Hepatic stellate cell (primary cell): ENCODE results near the gene RYR2.

ENCODE experiments used
- DNase-seq: peaks from one replicate; pipeline ENCODE4 v3.0.0; 2011; ENCODE audit warnings: low spot score

RYR2 gene

DNA sequence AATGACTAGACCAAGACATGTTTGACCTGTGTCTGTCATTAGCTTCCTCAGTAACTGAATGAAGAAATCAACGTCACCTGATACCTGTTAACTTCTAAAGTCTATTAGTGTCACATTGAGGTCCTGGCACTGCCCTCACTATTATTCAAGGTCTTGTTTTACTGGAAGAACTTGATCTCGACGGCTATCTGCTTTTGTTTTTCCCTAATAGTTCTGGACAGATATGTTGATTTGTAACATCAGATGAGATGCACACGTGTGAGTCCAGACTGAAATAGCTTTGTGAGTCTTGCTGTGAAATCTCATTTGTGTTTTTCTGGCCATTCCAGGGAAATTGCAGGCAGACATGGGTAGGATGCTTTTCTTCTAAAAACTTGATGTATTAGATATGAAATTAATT is 159.2 kb downstream of the RYR2 start:
- no peak for DNase-seq

DNA sequence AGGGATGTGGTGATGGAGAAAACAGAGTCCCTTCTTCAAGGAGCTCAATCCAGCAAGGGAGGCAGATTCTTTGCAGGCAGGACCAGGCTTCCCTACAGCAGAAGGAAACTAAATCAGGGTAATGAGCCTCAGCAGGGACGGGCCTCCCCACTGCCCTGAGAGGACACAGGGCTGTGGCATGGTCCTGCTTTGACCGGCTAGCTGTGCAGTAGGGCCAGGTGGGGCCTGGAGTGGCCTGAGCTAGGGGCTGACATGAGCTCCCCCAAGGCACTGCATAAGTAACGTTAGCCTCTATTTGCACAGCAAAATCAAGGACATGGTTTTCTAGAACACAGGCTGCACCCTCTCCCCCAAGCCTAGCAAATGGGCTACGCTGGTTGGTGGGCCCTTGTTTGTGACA is 162.9 kb downstream of the RYR2 start:
- no peak for DNase-seq

GRCh38 chr1:237205400-237206064 is 163.5 kb downstream of the RYR2 start:
- DNase-seq, result no peak

DNA sequence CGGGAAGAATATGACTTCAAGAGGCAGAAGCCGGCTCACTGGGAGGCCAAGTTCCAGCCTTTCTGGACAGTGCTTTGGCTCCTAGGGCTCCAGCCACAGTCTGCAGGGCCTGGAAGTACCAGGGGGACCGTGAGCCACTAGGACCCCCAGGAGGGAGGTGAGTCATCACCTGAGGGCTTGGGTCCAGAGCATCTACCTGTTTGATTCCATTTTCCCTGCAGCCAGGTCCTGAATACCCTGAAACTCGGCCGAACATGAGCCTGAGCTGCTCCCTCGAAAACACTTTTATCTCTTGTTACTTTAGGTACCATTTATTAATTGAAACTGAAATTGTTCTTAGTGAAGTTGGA is 164.1 kb downstream of the RYR2 start:
- DNase-seq, result no peak

GRCh38 chr1:237211031-237211430 is 169.0 kb downstream of the RYR2 start:
- no peak for DNase-seq

- no peak for DNase-seq
These were observed 169.6 kb downstream of the RYR2 start for GRCh38 chr1:237211540-237211939.

- no peak for DNase-seq
These were observed 178.0 kb downstream of the RYR2 start for GRCh38 chr1:237219751-237220642.

- DNase-seq, result no peak
These were observed 181.4 kb downstream of the RYR2 start for GRCh38 chr1:237223419-237223818.

GRCh38 chr1:237226177-237226944 is 184.4 kb downstream of the RYR2 start:
- no peak for DNase-seq

DNA sequence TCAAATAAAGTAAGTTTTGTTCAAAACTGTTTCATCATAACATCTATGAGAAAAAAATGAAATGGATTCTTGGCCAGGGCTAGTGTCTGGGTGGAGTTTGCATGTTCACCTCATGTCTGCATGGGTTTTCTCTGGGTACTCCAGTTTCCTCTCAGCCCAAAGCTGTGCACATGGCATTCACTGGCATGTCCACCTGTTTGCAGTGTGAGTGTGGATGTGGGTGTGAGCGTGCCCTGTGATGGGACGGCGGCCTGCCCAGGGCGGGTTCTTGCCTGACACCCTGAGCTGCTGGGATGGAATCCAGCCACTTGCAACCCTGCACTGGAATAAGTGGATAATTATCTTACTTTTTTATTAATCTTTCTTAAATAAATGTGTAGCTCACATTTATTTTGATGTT is 185.5 kb downstream of the RYR2 start:
- DNase-seq, result no peak

DNA sequence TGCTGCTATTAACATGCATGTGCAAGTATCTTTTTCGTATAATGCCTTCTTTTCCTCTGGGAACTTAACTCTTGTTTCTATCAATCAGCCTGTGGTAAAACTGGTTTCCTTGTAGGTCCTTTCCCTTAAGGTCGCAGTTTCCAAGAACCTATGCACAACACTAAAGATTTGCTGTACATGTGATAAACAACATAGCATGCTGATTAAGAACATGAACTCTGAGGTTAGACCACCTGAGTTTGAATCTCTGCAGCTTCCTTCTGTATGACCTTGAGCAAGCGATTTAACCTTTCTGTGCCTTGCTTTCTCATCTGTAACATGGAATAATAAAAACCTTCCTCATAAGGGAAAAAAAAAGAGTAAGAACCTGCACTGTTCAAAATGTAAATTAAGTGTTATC is 186.4 kb downstream of the RYR2 start:
- no peak for DNase-seq

- DNase-seq, result no peak
These were observed 187.3 kb downstream of the RYR2 start for GRCh38 chr1:237229333-237229732.

DNA sequence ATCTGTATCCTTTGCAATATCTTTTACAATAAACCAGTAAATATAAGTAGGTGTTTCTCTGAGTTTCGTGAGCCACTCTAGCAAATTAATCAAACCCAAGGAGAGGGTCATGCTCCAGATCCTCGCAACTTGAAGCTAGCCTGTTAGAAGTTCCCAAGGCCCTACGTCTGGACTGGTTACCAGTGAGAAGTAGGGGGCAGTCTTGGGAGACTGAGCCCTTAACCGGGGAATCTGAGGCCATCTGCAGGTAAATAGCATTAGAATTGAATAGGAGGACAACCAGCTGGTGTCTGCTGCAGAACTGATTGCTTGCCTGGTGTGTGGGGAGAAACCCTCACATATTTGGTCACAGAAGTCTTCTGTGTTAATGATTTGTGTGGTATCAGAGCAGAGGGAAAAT is 190.5 kb downstream of the RYR2 start:
- DNase-seq, result no peak

DNA sequence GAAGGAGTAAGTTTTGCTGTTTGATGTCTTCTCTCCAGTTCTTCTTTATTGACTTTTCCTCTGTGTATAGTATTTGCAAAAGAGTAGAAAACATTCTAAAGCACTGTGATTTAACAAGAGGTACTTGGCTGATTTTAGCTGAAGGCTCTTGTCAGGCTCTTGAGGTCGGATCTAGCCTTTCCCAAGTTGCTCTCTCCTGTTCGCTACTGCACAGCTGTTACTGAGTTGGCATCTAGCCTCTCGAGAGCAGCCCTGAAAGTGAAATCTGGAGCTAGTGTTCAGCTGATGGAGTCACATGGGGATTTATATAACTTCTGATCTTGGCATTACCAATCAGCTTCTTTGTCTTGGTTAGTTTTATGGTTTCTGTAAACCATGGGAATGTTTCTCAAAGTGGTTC is 193.1 kb downstream of the RYR2 start:
- DNase-seq, result no peak

DNA sequence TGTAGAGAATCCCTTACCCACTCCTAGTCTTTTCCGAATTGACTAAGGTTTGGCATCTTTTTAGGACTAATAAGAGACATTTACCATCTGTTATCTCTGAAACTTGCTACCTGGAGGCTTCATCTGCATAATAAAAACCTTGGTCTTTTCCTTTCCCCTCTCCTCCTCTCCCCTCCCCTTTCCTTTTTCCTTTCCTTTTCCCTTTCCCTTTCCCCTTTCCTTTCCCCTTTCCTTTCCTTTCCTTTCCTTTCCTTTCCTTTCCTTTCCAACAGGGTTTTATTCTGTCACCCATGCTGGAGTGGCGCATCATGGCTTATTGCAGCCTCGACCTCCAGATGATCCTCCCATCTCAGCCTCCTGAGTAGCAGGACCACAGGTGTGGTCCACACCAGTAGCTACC is 195.7 kb downstream of the RYR2 start:
- DNase-seq, result no peak

- no peak for DNase-seq
These were observed 197.3 kb downstream of the RYR2 start for GRCh38 chr1:237239248-237239647.

DNA sequence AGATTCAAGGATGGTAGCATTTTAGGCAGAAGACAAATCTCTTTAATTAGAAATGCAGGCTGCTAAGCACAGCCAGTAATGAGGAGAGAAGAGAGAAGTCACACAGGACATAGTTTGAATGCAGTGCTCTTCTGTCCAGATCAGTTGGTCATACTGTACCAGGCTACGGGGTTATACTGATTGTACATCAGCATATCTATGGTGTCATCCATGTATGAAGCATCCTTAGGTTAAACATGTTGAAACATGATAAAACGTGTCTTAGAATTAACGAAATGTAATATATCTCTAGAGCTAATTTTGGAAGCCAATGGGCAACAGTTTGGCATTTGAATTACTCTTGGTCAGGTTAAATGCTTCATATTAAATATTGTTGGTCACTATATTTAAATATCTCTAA is 199.1 kb downstream of the RYR2 start:
- DNase-seq, result no peak

- no peak for DNase-seq
These were observed 202.8 kb downstream of the RYR2 start for GRCh38 chr1:237244778-237245177.

GRCh38 chr1:237247442-237247841 is 205.5 kb downstream of the RYR2 start:
- no peak for DNase-seq

DNA sequence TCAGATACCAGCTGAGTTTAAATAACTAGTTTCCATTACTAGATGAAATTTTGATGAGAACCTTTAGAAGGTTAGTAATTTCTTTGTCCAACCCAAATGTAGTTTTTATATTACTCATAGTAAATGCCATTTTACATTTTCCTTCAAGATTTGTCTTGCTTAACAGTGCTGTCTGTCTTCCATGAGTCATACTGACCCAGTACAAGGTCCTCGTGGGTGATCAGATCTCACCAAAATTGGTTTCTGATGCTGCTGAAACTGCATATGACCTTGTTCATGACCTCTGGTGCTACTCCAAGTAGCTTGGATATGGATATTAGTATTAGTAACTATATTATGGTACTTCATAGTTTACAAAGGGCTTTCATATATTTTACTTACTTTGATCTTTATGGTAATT is 207.1 kb downstream of the RYR2 start:
- DNase-seq, result no peak

DNA sequence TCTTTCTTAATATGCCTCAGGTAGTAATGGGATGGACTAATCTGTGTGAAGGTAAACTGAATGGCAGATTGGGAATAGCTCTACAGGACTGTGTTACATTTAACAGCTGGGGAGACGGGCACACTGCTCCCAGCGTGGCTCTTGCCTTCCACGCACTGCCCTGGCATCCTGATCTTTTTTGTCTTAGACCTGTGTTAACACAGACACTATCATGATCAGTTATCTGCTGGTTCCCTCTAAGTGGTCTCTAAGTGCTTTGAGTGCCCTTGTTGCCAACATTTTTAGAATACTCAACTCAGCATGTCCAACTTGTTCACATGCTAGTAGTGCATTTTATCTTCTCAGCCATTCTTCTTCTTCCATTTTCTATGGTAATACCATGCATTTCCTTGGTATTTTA is 208.1 kb downstream of the RYR2 start:
- DNase-seq, result no peak

GRCh38 chr1:237255071-237255470 is 213.1 kb downstream of the RYR2 start:
- DNase-seq, result no peak

GRCh38 chr1:237258871-237259270 is 216.9 kb downstream of the RYR2 start:
- no peak for DNase-seq
